Liver (tissue), 3 donors: ENCODE results near the gene LAMC2.

Source experiments
- FOXA2 ChIP-seq: IDR thresholded peaks from 2 replicates; pipeline ENCODE4 v1.6.1; 2016; ENCODE audit warnings: antibody characterized with exemption
- GABPA ChIP-seq, 2 donors: IDR thresholded peaks in 1 of 2; conservative IDR thresholded peaks in 1 of 2; 2 replicates each; pipeline ENCODE4 v1.6.1; 2016; ENCODE audit warnings: antibody characterized with exemption in 2 of 2, mild to moderate bottlenecking in 1 of 2, moderate library complexity in 1 of 2
- JUND ChIP-seq, 2 donors: IDR thresholded peaks; 2 replicates each; pipeline ENCODE4 v1.6.1; 2016; ENCODE audit warnings: antibody characterized with exemption in 2 of 2
- RAD21 ChIP-seq, 2 donors: IDR thresholded peaks; 2 replicates each; pipeline ENCODE4 v1.6.1; 2016; ENCODE audit warnings: antibody characterized with exemption in 2 of 2, mild to moderate bottlenecking in 2 of 2
- RXRA ChIP-seq, 2 donors: IDR thresholded peaks; 2 replicates each; pipeline ENCODE4 v1.6.1; 2017 to 2018; ENCODE audit warnings: antibody characterized with exemption in 2 of 2, mild to moderate bottlenecking in 1 of 2
- SP1 ChIP-seq: IDR thresholded peaks from 2 replicates; pipeline ENCODE4 v1.6.1; 2018; ENCODE audit warnings: antibody characterized with exemption, mild to moderate bottlenecking
- TAF1 ChIP-seq: conservative IDR thresholded peaks from 2 replicates; pipeline ENCODE4 v1.6.1; 2016; ENCODE audit warnings: antibody characterized with exemption, mild to moderate bottlenecking
- YY1 ChIP-seq: IDR thresholded peaks from 2 replicates; pipeline ENCODE4 v1.6.1; 2016; ENCODE audit warnings: antibody characterized with exemption, mild to moderate bottlenecking
- TF ChIP-seq, protein P1 (sequence below): fragments of 150-350 bp; IDR thresholded peaks from 2 replicates; pipeline ENCODE4 v1.5.1; 2017; ENCODE audit warnings: improper control_type of control experiment, low read depth, low read length; ENCODE audit not compliant: missing input control
- TF ChIP-seq, protein P2 (sequence below): IDR thresholded peaks from 2 replicates; pipeline ENCODE4 v1.6.1; 2016; ENCODE audit warnings: antibody characterized with exemption
- TF ChIP-seq, protein P3 (sequence below): IDR thresholded peaks from 2 replicates; pipeline ENCODE4 v1.6.1; 2016; ENCODE audit warnings: antibody characterized with exemption
- donor health status: healthy.
- donor health status: healthy.

DNA sequence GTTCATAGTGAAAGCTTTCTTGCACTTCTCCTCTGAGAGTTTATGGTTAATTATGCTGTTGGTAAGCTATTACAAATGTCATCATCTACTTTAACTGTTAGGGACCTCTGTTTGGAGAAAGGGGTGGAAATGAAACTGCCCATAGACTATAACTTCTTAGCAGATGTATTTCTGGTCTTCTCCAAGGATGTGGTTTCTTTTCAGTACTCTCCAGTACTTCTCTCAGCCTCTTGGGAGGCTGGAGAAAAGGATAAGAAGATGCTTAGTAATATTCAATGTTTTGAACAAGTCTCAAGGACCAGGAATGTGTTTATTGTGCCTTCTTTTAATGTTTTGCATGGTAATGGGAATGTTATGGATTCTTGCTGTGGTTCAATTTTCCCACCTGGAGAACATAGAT, 60.4 kb downstream of the LAMC2 start:
- TF ChIP-seq, protein P1, sequence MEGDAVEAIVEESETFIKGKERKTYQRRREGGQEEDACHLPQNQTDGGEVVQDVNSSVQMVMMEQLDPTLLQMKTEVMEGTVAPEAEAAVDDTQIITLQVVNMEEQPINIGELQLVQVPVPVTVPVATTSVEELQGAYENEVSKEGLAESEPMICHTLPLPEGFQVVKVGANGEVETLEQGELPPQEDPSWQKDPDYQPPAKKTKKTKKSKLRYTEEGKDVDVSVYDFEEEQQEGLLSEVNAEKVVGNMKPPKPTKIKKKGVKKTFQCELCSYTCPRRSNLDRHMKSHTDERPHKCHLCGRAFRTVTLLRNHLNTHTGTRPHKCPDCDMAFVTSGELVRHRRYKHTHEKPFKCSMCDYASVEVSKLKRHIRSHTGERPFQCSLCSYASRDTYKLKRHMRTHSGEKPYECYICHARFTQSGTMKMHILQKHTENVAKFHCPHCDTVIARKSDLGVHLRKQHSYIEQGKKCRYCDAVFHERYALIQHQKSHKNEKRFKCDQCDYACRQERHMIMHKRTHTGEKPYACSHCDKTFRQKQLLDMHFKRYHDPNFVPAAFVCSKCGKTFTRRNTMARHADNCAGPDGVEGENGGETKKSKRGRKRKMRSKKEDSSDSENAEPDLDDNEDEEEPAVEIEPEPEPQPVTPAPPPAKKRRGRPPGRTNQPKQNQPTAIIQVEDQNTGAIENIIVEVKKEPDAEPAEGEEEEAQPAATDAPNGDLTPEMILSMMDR = no peak
- TF ChIP-seq JUND (IDR thresholded peaks at IDR 0.05) (no peak), TAF1 (no peak), YY1 (no peak), FOXA2 (no peak), SP1 (no peak), GABPA (IDR thresholded peaks at IDR 0.05 in 1 of 2, conservative IDR thresholded peaks at IDR 0.05 in 1 of 2) (no peak), RAD21 (IDR thresholded peaks at IDR 0.05) (no peak), RXRA (IDR thresholded peaks at IDR 0.05) (no peak)
- TF ChIP-seq, protein P2, sequence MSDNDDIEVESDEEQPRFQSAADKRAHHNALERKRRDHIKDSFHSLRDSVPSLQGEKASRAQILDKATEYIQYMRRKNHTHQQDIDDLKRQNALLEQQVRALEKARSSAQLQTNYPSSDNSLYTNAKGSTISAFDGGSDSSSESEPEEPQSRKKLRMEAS = no peak
- TF ChIP-seq, protein P3, sequence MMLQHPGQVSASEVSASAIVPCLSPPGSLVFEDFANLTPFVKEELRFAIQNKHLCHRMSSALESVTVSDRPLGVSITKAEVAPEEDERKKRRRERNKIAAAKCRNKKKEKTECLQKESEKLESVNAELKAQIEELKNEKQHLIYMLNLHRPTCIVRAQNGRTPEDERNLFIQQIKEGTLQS = no peak
